HepG2 (cell line): ENCODE results near the gene IER2. TPM values are rescaled to one million over a fixed set of nuclear protein-coding genes. Genes with fewer than 3 reads are reported as not detected.

Experiments used
- ATAC-seq: fragments of 200-7000 bp; cut with Tn5 transposase; 3 replicates; pipeline ENCODE4 v1.9.1; 2020; ENCODE audit warnings: mild to moderate bottlenecking, moderate library complexity
- BruUV-seq: library from RNA; stranded (reverse); fragments of 400-500 nt; replicated peaks from 2 replicates; lab custom pipeline; 2021; lab: Mats Ljungman, UMichigan
- CTCF ChIA-PET: fragments of 300-600 bp; formaldehyde crosslinking; extraction: SDS; loops from one replicate; lab custom pipeline; 2021; ENCODE audit warnings: low total read pairs, inconsistent platforms, low intra/inter-chr PET ratio; lab: Yijun Ruan, JAX
- POLR2A ChIA-PET: fragments of 350-600 bp; sonication (Branson Sonifier 250); formaldehyde crosslinking; loops from one replicate; lab custom pipeline; 2020; ENCODE audit warnings: antibody characterized with exemption, inconsistent platforms; lab: Yijun Ruan, JAX
- DNase-seq: peaks from one replicate; pipeline ENCODE4 v3.0.0-alpha.2; 2015; ENCODE audit warnings: low spot score
- FAIRE-seq: peaks from 3 replicates; lab custom pipeline; 2011; peaks lifted over from hg19 to GRCh38; lab: Jason Lieb, UNC
- H2AFZ ChIP-seq: one replicate; pipeline ENCODE4 v1.6.1; 2011; ENCODE audit warnings: low read length, inconsistent platforms
- H3K27ac ChIP-seq: fragments of 300-600 bp; 3 replicates; pipeline ENCODE4 v1.8.0; 2011; ENCODE audit warnings: mixed run types, mild to moderate bottlenecking, mixed read lengths, low read length, inconsistent platforms; ENCODE audit not compliant: insufficient read depth; ENCODE audit errors: extremely low read length
- H3K27me3 ChIP-seq, 2 experiments: fragments of 200-600 bp in 1 of 2; 2 replicates in 1 of 2; 3 replicates in 1 of 2; pipeline versions ENCODE4 v1.6.0 to v1.8.0; 2011; ENCODE audit warnings: low read length in 2 of 2, mild to moderate bottlenecking in 2 of 2, moderate library complexity in 2 of 2, inconsistent platforms in 1 of 2; ENCODE audit not compliant: insufficient read depth in 2 of 2, control insufficient read depth in 1 of 2
- H3K36me3 ChIP-seq, 2 experiments: fragments of 200-600 bp in 1 of 2; replicated peaks in 1 of 2; 2 replicates in 1 of 2; 3 replicates in 1 of 2; pipeline versions ENCODE4 v1.5.1 to v1.8.0; 2011; ENCODE audit warnings: low read length in 2 of 2, inconsistent platforms in 1 of 2; ENCODE audit not compliant: insufficient read depth in 2 of 2, control insufficient read depth in 1 of 2
- H3K4me1 ChIP-seq: 2 replicates; pipeline ENCODE4 v1.5.1; 2012; ENCODE audit warnings: low read length, inconsistent platforms; ENCODE audit not compliant: insufficient read depth
- H3K4me2 ChIP-seq: 2 replicates; pipeline ENCODE4 v1.6.0; 2011; ENCODE audit warnings: low read depth, low read length, inconsistent platforms
- H3K4me3 ChIP-seq, 3 experiments: fragments of 200-600 bp in 1 of 3; sonication (generic), shearing (Covaris generic) in 1 of 3; replicated peaks in 1 of 3; 2 replicates each; pipeline ENCODE4 v1.5.1; 2011 to 2016; ENCODE audit warnings: low read length in 3 of 3, inconsistent platforms in 2 of 3, low read depth in 2 of 3, mild to moderate bottlenecking in 2 of 3, control low read depth in 1 of 3, mixed read lengths in 1 of 3; ENCODE audit not compliant: insufficient read depth in 1 of 3
- H3K79me2 ChIP-seq: one replicate; pipeline ENCODE4 v1.6.1; 2011; ENCODE audit warnings: low read length, inconsistent platforms; ENCODE audit not compliant: insufficient read depth
- H3K9ac ChIP-seq: 2 replicates; pipeline ENCODE4 v1.6.0; 2011; ENCODE audit warnings: mild to moderate bottlenecking, low read depth, low read length, inconsistent platforms; ENCODE audit not compliant: insufficient read depth
- H3K9me3 ChIP-seq: 2 replicates; pipeline ENCODE4 v1.5.1; 2012; ENCODE audit warnings: mild to moderate bottlenecking, low read length
- H4K20me1 ChIP-seq: 2 replicates; pipeline ENCODE4 v1.6.0; 2011; ENCODE audit warnings: inconsistent platforms, mild to moderate bottlenecking, low read length, moderate library complexity; ENCODE audit not compliant: insufficient read depth
- GATAD1 ChIP-seq: IDR thresholded peaks from 2 replicates; pipeline ENCODE4 v1.6.1; 2016; ENCODE audit warnings: missing genetic modification reagents, missing compliant biosample characterization
- HOXA3 ChIP-seq: sonication (generic); formaldehyde crosslinking; IDR thresholded peaks from 2 replicates; pipeline ENCODE4 v1.5.0; 2020; ENCODE audit warnings: missing genetic modification reagents
- JARID2 ChIP-seq: sonication (generic); formaldehyde crosslinking; IDR thresholded peaks from 2 replicates; pipeline ENCODE4 v1.8.1; 2023; ENCODE audit warnings: missing genetic modification reagents, inconsistent platforms; ENCODE audit not compliant: insufficient replicate concordance
- MAZ ChIP-seq, 2 experiments: sonication (generic) in 1 of 2; formaldehyde crosslinking in 1 of 2; IDR thresholded peaks; 2 replicates each; pipeline versions ENCODE4 v1.5.0 to v1.6.1; 2012 to 2020; ENCODE audit warnings: low read depth in 2 of 2, mild to moderate bottlenecking in 2 of 2, borderline replicate concordance in 1 of 2, improper control_type of control experiment in 1 of 2, low read length in 1 of 2, missing genetic modification reagents in 1 of 2, moderate library complexity in 1 of 2
- POLR2G ChIP-seq: fragments of 200-400 bp; formaldehyde crosslinking; IDR thresholded peaks from 2 replicates; pipeline ENCODE4 v1.6.1; 2018; ENCODE audit warnings: mild to moderate bottlenecking, low read depth, low read length, moderate library complexity
- ZBTB7B ChIP-seq: sonication (generic); formaldehyde crosslinking; IDR thresholded peaks from 2 replicates; pipeline ENCODE4 v1.4.0; 2020; ENCODE audit warnings: missing genetic modification reagents
- ZC3H4 ChIP-seq: sonication (generic); formaldehyde crosslinking; IDR thresholded peaks from 2 replicates; pipeline ENCODE4 v1.4.0; 2020; ENCODE audit warnings: missing genetic modification reagents, borderline replicate concordance
- ZFY ChIP-seq: sonication (generic); formaldehyde crosslinking; IDR thresholded peaks from 2 replicates; pipeline ENCODE4 v1.4.0; 2020; ENCODE audit warnings: missing genetic modification reagents
- ZNF326 ChIP-seq: sonication (generic); formaldehyde crosslinking; IDR thresholded peaks from 2 replicates; pipeline ENCODE4 v1.4.0; 2020; ENCODE audit warnings: missing genetic modification reagents, borderline replicate concordance
- ZNF816 ChIP-seq: sonication (generic); formaldehyde crosslinking; IDR thresholded peaks from 2 replicates; pipeline ENCODE4 v1.8.0; 2022; ENCODE audit warnings: missing genetic modification reagents, mild to moderate bottlenecking, borderline replicate concordance
- ZSCAN12 ChIP-seq: sonication (generic); formaldehyde crosslinking; IDR thresholded peaks from 2 replicates; pipeline ENCODE4 v1.9.0; 2021; ENCODE audit warnings: mild to moderate bottlenecking, missing genetic modification reagents
- WGBS: methylation state at CpG from one replicate; pipeline ENCODE4 v1.1.6; 2017; ENCODE audit warnings: low lambda C conversion rate; 5-methylcytosine and 5-hydroxymethylcytosine counted together
- in situ Hi-C: cut with HindIII; loops from 2 replicates; pipeline ENCODE4 v1.10.0; 2017; ENCODE audit warnings: low pct_unique_long_range_greater_than_20kb; ENCODE audit not compliant: extremely low pct_ligation_motif_present
- intact Hi-C: fragments of 100-400 bp; cut with micrococcal nuclease; formaldehyde crosslinking; loops from one replicate; pipeline ENCODE4 v1.10.0; 2022; ENCODE audit not compliant: unreplicated experiment
- polyA plus RNA-seq, 8 experiments: library from polyadenylated mRNA; depleted of rRNA in 3 of 8; stranded (reverse) in 7 of 8; unstranded in 1 of 8; fragments of >200 nt; fragmentation: Illumina TruSeq in 4 of 8; extraction: Trizol in 4 of 8; gene quantifications; 2 replicates each; pipeline versions ENCODE4 v1.2.1 to v1.2.3, GENCODE V29; 2011 to 2016; ENCODE audit warnings: low read depth in 4 of 8, missing spikeins in 1 of 8, mixed read lengths in 1 of 8; ENCODE audit not compliant: insufficient read depth in 1 of 8
- total RNA-seq, 5 experiments: library from RNA; depleted of rRNA; stranded (reverse); fragments of >200 nt; fragmentation: Illumina TruSeq; extraction: Trizol; gene quantifications; 2 replicates each; pipeline ENCODE4 v1.2.3, GENCODE V29; 2016; ENCODE audit warnings: low read depth in 1 of 5
- TF ChIP-seq, protein P1 (sequence below): sonication (generic); formaldehyde crosslinking; conservative IDR thresholded peaks from 2 replicates; pipeline ENCODE4 v1.4.0; 2020; ENCODE audit warnings: mild to moderate bottlenecking, missing genetic modification reagents, moderate library complexity
- TF ChIP-seq, protein P2 (sequence below): sonication (generic); formaldehyde crosslinking; IDR thresholded peaks from 2 replicates; pipeline ENCODE4 v1.4.0; 2020; ENCODE audit warnings: mild to moderate bottlenecking, missing genetic modification reagents
- TF ChIP-seq, protein P3 (sequence below): sonication (generic); formaldehyde crosslinking; IDR thresholded peaks from 2 replicates; pipeline ENCODE4 v1.8.0; 2023; ENCODE audit warnings: mild to moderate bottlenecking, missing genetic modification reagents

IER2 gene
- total and polyA plus RNA-seq, 2 of the 13 experiments (the other 11 are each of a cell fraction or from before 2014, with no cell fraction given), result 10.1 to 14.3 TPM

DNA sequence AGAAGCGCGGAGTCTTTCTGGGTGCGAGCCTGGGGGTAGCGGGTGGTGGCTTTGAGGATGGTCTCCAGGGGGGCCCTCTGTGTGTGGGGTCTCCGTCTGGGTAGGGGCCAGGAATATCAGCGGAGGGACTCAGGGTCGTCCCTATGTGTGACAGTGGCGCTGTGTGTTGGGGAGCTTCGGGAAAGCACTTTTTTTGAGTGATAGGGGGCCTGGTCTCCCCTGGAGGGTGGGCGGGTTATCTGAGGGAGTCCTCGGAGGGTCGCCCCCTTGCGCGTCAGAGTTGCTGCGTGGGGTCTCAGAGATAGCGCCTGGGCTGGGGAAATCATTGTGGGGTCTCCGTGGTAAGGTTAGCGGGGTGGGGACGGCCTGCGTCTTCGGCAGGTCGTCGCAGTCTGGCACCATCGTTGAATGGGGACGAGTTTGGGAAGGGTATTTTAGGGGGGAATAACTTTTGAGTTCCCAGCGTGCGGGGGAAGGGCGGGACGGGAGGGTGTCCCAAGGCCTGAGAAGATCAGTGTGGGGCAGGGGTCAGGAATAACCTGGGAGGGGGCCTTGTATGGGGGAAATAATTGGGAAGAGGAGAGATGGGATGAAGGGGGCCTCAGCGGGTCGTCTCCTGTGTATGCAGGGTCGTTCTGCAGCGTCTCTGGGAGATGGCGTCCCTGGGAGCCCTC, 857 bp downstream of the IER2 start:
- WGBS, result under 1% methylated on average over 27 of the region's 34 CpGs
- TSS peak; percentile 76 for BruUV-seq
- Histone ChIP-seq H3K27me3 (no peaks in the 10 kb centered on the region; a peak in 1 of 5 replicates), H3K9ac (peak overlapping the region; percentile 98), H3K4me3 (peak overlapping the region; percentile 92 to 97 (median 96)), H3K4me1 (peaks cover 34% of the 10 kb centered on the region), H3K9me3 (no peaks in the 10 kb centered on the region), H3K36me3 (no peaks in the 10 kb centered on the region), H3K4me2 (peak overlapping the region; percentile 74), H2AFZ (no peak overlapping the region), H4K20me1 (peaks cover 3% of the 10 kb centered on the region; the same call in 1 of the 2 replicates), H3K27ac (peak overlapping the region; percentile 94), H3K79me2 (peaks cover 49% of the 10 kb centered on the region)
- no peak for DNase-seq
- no peak for FAIRE-seq
- ATAC-seq, result no peak
- ChIA-PET CTCF (interaction anchor here (1.4 to 1.6 kb wide), 2 partner anchors 44 to 83 kb away, joined by 4 to 7 read pairs; no protein-coding TSS in a partner anchor), POLR2A (interaction anchor here (1.6 to 3.1 kb wide), 5 partner anchors 13 to 186 kb away, joined by 3 to 39 read pairs (median 20); partner anchors contain the start of gene NACC1)
- in situ Hi-C loops (loop anchor here (5.0 kb wide), 2 partner anchors 34 to 41 kb away; partner anchors contain the start of genes NACC1 and TRMT1), intact Hi-C loops (loop anchor here (1.0 to 5.0 kb wide), 4 partner anchors 16 to 696 kb away; partner anchors contain the start of genes NACC1 and TRMT1)
- TF ChIP-seq, protein P1, sequence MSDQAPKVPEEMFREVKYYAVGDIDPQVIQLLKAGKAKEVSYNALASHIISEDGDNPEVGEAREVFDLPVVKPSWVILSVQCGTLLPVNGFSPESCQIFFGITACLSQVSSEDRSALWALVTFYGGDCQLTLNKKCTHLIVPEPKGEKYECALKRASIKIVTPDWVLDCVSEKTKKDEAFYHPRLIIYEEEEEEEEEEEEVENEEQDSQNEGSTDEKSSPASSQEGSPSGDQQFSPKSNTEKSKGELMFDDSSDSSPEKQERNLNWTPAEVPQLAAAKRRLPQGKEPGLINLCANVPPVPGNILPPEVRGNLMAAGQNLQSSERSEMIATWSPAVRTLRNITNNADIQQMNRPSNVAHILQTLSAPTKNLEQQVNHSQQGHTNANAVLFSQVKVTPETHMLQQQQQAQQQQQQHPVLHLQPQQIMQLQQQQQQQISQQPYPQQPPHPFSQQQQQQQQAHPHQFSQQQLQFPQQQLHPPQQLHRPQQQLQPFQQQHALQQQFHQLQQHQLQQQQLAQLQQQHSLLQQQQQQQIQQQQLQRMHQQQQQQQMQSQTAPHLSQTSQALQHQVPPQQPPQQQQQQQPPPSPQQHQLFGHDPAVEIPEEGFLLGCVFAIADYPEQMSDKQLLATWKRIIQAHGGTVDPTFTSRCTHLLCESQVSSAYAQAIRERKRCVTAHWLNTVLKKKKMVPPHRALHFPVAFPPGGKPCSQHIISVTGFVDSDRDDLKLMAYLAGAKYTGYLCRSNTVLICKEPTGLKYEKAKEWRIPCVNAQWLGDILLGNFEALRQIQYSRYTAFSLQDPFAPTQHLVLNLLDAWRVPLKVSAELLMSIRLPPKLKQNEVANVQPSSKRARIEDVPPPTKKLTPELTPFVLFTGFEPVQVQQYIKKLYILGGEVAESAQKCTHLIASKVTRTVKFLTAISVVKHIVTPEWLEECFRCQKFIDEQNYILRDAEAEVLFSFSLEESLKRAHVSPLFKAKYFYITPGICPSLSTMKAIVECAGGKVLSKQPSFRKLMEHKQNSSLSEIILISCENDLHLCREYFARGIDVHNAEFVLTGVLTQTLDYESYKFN (CRISPR knock-in tag), result no peak
- TF ChIP-seq ZC3H4 (CRISPR knock-in tag) (no peak), ZFY (CRISPR knock-in tag) (no peak), HOXA3 (CRISPR knock-in tag) (peak; percentile 1; the same call in 1 of the 2 replicates), JARID2 (peak; percentile 17), ZNF326 (CRISPR knock-in tag) (no peak), ZNF816 (CRISPR knock-in tag) (0 out of 2 replicates have a peak, but pooled peaks have one; percentile 12), POLR2G (peak; percentile 11; the same call in 1 of the 2 replicates), GATAD1 (CRISPR knock-in tag) (no peak), MAZ (IDR thresholded peaks at IDR 0.05; ENCODE audit: borderline replicate concordance, low read depth, low read length) (0 out of 2 replicates have a peak, but pooled peaks have one; percentile 35), MAZ (CRISPR knock-in tag; IDR thresholded peaks at IDR 0.05; ENCODE audit: low read depth) (no peak), ZSCAN12 (CRISPR knock-in tag) (no peak), ZBTB7B (0 out of 2 replicates have a peak, but pooled peaks have one; percentile 16)
- TF ChIP-seq, protein P2, sequence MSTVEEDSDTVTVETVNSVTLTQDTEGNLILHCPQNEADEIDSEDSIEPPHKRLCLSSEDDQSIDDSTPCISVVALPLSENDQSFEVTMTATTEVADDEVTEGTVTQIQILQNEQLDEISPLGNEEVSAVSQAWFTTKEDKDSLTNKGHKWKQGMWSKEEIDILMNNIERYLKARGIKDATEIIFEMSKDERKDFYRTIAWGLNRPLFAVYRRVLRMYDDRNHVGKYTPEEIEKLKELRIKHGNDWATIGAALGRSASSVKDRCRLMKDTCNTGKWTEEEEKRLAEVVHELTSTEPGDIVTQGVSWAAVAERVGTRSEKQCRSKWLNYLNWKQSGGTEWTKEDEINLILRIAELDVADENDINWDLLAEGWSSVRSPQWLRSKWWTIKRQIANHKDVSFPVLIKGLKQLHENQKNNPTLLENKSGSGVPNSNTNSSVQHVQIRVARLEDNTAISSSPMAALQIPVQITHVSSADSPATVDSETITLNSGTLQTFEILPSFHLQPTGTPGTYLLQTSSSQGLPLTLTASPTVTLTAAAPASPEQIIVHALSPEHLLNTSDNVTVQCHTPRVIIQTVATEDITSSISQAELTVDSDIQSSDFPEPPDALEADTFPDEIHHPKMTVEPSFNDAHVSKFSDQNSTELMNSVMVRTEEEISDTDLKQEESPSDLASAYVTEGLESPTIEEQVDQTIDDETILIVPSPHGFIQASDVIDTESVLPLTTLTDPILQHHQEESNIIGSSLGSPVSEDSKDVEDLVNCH (CRISPR knock-in tag), result no peak
- TF ChIP-seq, protein P3, sequence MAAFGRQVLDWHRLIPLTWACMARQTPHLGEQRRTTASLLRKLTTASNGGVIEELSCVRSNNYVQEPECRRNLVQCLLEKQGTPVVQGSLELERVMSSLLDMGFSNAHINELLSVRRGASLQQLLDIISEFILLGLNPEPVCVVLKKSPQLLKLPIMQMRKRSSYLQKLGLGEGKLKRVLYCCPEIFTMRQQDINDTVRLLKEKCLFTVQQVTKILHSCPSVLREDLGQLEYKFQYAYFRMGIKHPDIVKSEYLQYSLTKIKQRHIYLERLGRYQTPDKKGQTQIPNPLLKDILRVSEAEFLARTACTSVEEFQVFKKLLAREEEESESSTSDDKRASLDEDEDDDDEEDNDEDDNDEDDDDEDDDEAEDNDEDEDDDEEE (CRISPR knock-in tag), result 0 out of 2 replicates have a peak, but pooled peaks have one; percentile 10
